ENCODE measurements around the gene DLG2. TPM values are rescaled to one million over a fixed set of nuclear protein-coding genes. Genes with fewer than 3 reads are reported as not detected.

DLG2 gene
- total RNA-seq, 1 experiment from 2014 or later: 2.3 TPM

DNA sequence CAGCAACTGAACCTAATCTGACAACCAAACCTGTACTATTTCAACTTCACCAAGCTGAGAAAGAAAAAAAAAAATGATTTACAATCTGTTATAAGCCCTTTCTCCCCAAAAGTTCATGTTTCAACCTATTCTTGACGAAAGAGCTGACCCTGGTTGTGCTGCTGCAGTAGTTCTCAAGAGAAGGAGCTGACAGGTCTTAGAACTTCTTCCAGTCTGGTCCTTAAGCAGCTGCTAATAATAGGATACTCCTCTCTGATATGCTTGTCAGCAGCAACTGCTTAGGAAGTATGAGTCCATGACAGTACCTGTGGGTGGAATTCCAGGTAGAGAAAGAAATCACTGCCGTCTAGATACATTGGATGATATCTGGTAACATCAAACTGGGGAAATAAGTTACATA lies 1605.9 kb downstream of the DLG2 start:
- no peak for DNase-seq (ENCODE audit: low read depth)

DNA sequence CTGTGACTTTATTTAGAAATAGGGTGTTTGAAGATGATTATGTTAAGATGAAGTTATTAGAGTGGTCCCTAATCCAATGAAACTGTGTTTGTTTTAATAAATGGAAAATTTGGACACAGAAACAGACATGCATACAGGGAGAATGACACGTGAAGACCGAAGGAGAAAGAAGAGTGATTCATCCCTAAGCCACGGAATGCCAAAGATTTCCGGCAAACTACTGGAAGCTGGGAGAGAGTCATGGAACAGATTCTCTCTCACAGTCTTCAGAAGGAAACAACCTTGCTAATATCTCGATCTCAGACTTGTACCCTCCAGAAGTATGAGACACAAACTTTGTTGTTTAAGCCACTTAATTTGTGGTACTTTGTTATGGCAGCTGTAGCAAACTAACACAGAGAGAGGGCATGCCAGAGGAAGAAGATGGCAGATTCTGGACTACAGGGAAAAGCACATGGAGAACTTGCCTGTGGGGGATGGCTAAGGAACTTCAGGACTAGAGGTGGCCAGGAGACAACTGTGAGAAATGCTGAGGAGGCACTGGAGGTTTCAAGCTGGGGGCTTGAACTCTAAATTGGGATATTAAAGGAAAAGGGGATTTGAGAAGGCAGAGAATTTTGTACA lies 1607.5 kb downstream of the DLG2 start:
- no peak for DNase-seq (ENCODE audit: low read depth)

DNA sequence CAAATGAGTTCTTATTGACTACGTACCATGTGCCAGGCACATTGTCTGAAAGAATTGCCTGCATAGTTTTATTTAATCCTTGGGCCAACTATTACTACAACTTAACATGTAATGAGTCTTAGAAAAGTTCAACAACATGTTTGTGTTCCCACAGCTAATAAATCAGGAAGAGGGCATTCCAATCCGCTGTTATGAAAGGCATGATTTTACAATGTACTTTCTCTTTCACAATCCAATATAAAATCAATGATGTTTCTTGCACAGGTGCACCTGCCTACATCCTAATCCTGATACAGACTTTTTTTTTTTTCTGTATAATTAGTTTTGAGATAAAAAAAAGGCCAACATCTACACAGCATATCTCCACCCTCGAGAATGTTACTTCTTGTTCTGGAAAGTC lies 1612.6 kb downstream of the DLG2 start:
- DNase-seq (ENCODE audit: low read depth): no peak

DNA sequence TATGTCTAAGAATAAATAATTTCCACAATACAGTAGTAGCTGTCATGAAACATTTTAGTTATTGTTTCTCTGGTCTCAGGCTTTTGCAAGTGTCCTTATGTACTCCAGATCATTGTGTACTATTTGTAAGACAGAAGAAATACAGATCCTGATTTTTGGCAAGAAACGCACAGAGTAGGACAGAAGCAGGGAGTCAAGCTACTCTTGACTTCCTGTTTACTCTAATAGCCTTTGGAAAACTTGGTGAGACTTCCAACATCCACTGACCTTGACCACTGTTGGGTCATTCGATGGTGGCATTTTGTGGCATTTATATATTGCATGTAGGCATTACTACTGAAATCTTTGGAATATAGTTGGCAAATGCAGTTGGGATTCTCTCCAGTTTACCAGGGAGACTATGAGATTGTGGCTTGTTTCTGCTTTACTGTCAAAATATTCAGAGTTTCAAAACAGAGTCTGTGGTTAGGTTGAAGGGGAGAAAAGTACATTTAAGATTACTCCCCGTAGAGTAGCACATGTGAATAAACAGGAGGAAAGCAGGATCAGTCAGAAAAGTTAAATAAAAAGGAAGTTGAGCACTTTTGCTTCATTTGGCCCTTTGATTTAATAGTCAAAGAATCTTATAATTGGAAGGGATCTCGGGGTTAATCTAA lies 1614.8 kb downstream of the DLG2 start:
- DNase-seq (ENCODE audit: low read depth): no peak

DNA sequence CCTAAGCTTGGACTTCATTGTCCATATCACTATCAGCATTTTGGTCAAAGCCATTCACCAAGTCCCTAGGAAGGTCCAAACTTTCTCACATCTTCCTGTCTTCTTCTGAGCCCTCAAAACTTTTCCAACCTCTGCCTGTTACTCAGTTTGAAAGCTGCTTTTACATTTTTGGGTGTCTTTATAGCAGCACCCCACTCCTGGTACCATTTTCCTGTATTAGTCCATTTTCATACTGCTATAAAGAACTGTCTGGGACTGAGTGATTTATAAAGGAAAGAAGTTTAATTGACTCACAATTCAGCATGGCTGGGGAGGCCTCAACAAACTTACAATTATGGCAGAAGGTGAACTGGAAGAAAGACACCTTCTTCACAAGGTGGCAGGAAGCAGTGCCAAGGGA lies 1624.0 kb downstream of the DLG2 start:
- no peak for DNase-seq (ENCODE audit: low read depth)

DNA sequence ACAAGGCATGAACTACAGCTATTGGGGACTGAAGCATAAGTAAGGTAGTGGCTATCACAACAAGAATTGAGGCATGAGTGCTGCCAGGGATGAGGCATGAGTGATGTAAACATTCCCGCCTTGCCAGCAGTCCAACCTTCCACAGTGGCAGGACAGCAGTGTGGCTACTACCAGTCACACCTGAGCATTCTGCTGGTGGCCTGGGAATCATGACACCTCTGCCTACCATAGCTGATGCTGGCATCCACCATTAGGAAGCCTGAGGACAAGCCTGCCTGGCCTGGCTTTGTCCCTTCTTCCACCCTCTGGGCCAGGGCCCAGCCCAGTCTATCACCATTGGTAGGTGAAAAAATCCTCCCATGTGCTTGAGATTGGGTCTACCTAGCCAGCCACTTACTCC lies 1628.2 kb downstream of the DLG2 start:
- DNase-seq (ENCODE audit: low read depth): no peak

DNA sequence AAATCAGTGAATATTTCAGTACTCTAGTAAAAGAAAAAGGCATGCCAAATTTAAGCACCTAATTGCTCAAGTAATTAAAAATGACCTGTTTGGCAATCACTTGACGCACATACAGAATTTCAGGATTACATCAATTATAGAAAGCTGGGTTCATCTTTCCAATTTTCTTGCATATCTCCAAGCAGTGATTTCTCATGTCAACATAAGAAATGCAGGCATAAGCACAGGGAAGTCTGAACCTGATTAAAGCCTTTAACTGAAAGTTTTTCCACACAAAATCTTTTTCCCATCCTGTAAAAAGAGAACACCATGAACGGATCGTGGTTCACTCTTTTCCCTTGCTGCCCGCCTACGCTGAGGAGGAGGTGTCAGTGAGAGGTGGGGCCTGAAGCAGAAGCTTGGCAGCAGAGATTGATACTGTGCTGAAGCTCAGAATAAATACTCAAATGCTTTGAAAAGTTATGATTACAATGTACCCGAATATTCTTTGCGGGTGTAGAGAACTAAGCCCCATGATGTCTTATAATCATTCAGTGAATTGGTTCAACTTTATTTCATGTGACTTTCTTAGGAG lies 1636.9 kb downstream of the DLG2 start:
- no peak for DNase-seq (ENCODE audit: low read depth)

DNA sequence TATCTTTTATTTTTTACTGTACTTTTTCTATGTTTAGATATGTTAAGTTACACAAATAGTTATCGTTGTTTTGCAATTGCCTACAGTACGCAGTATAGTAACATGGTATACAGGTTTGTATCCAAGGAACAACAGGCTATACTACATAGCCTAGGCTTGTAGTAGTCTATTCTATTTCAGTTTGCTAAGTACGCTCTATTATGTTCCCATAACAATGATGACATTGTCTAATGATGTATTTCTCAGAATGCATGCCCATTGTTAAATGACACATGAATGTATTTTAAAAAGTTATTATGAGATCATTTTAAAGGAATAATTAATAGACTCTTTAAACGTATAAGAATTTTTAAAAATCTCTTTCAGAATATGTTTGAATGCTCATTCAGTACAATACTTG lies 1644.3 kb downstream of the DLG2 start:
- DNase-seq (ENCODE audit: low read depth): no peak

DNA sequence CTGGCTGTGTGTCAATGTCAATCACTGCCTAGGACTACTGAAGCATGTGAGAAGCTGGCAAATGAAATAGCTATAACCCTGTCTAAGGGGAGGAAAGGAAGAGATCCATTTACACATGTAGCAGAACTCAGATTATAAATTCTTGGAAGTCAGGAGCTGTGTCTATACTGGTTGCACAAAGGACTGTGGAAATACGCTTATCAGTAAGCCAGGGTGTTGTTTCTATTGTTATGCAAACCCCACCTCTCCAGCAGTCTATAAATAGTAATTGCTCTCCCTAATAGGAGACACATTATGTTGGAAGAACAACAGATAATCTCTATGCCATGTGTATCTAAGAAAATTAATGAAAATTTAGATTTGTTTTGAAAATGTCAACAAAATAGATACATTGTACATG lies 1647.6 kb downstream of the DLG2 start:
- no peak for DNase-seq (ENCODE audit: low read depth)

DNA sequence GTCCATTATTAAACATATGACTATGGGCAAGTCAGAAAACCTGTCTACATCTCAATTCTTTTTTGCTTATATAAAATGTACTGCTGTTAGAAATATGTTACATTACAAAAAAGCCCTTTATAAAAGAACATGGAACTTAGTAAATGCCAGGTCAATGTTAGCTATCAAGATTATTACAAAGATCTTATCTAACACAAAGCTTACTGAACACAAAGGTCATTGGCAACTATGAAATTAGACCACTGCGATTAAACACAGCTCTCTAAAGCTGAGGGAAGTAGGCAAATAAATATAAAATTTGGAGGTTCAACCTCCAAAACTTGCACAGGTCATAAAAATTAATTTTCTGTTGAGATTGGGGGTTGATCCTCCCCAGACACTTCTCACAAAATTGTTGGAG lies 1648.2 kb downstream of the DLG2 start:
- DNase-seq (ENCODE audit: low read depth): no peak

DNA sequence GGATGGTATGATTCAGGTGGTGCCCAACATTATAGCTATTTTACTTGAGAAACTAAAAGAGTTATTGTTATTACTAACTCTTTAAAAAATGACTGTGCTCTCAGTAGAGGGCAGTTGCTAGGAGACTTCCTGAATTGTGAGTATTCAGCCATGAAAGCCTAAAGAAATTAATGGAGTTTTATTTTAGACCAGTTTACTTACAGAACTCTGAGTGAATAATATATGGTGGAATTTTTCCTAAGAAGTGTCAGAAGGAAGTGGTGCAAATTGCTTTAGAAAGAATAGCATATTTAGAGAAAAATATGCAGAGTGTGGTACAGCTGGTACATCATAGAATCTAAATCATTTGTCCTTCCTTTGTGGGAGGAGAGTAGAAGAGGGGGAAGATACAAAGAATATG lies 1651.1 kb downstream of the DLG2 start:
- DNase-seq (ENCODE audit: low read depth): no peak

DNA sequence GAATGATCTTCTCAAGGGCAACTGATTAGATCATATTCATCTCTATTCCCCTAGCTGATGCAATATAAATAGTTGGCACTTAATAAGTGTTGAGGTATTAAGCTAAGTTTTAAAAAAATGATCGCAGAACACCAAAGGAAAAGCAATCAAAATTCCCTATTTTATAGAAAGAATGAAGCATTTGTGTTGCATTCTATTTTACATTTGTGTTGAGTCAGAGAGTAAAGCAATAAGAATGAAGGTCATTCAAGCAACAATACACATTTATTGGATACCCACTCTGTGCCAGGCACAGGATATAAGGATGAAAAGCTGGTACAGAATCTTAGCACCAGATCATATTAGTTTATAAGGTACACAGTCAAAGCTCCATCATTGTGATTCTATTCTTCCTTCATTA lies 1654.6 kb downstream of the DLG2 start:
- DNase-seq (ENCODE audit: low read depth): no peak

DNA sequence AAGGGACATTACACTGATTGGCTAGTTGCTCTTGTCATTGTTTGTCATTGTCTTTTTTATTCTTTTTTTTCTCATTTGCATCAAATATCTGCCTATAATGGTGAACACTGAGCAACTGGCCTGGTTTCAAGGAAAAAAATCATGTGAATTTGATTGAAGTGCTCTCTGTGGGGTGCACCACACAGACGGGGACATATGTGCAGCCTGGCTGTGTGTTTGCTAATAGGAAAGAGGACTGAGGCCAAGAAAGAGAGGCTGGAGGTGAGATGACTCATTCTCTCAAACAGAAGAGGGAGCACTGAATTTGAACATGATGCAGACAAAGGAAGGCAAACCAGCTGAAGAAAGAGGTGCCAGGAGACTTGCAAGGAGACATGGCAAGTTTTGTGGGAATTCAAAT lies 1656.1 kb downstream of the DLG2 start:
- DNase-seq (ENCODE audit: low read depth): no peak

DNA sequence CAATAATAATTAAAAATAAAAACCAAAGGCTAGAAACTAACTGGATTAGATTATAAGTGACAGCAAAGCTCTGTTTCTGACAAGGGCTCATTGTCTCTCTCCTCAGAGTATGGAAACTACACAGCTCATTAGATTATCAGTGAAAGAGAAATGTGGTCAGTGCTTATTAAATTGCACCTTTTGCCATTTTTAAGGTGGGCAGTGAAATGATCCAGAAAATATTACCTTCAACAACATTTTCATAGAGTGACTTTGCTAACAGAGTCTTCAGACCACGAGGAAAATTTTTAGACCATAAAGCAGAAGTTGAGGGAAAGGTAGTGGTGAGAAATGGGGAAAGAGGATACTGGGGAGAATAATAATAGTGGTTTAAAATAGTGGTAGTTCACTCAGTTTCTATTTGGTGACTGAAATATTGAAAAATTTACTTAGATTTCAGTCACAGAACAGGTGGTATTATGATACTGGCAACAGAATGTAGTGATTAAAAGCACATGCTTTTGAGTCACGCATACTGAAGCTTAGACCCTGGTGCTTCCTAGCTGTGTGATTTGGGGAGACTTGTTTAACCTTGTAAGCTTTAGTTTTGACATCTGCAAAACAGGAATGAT lies 1657.0 kb downstream of the DLG2 start:
- DNase-seq (ENCODE audit: low read depth): no peak

DNA sequence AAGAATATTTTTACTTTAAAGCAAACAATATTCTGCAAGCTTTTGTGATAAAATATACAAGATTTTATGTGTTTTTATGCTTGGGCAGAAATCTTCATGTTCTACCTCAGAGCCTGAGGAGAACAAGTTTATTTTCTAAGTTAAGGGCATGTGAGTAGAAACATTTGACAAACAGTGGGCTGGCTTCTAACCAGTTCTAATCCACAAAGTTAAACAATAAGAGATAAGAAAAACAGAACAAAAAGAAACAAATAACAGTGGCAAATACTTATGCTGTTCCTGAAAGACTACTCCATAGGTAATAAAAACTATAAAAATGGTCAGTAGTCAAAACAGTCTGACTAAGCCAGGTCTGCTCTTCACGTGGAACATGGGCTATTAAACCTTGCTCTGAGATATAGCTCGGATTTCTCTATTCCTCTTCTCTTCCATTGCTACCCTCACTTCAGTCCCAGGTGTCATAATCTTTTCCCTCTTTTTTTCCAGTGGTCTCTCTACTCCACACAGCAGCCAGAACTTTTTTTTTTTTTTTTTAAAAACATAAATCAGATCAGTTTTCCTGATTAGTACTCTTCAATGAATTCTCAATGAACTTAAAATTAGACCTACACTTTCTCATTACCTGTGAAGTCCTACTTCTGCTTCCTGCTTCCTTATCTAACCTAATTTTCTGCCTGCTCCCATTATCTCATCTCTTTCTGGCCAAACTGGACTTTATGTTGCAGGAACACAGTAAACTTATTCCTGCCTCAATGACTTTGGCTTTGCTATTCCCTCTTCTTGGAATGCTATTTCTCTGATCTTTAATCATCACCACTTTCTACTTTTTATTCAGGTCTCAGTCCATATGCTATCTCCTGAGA lies 1669.9 kb downstream of the DLG2 start:
- DNase-seq (ENCODE audit: low read depth): no peak

DNA sequence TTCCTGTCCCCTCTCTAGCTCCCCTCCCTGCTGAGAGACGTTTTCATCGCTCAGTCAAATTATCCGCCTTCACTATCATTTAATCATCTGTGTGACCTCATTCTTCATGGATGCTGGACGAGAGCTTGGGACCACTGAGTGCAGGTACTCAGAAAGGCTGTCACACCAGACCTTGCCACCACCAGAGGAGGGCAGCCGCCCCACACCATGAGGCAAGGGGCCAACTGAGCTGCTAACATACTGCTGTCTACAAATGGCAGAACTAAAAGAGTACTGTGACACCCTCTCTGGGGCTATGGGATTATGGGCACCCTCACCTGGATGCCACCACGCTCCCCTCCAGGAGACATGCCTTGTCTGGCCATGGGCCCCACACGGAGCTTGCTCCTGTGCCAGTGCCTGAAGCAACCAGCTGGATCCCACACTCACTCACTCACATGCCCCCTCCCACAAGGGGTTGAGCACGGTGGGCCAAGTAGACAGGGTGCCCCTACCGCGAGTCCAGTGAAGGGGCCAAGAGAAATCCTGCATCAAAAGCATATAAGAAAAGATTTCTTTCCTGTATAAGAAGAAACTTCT lies 1670.9 kb downstream of the DLG2 start:
- DNase-seq (ENCODE audit: low read depth): no peak

DNA sequence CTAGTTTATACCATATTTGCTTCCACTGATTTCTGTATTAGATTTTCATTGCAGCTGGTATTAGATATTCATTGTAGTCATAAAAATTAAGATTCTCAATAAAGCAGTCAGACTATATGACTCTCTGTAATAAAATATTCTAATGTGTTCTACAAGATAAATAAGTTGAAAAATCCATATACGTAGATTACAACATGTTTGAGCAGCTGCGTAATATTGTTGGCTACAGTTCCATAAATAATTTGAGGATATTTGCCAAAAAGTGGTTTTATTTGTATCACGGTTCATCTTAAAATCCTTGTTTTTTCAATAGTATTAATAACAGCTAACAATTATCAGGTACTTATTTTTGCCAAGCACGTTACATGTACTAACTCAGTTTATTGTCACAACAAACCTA lies 1672.4 kb downstream of the DLG2 start:
- no peak for DNase-seq (ENCODE audit: low read depth)

DNA sequence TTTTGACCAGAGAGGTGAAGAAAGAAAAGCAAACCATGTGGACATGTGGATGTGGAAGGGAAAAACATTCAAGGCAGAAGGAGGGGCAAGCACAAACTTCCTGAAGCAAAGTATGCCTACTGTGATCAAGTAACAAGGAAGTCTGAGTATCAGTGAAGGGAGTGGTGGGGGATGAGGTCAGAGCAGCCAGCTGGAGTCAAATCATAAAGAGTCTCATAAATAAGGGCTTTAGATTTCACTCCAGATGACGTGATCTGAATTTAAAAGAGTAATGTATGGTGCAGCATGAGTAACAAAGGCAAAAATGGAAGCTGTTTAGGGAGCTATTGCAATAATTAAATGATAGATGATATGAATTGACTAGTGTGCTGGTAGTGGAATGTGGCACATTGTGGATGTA lies 1675.6 kb downstream of the DLG2 start:
- no peak for DNase-seq (ENCODE audit: low read depth)

DNA sequence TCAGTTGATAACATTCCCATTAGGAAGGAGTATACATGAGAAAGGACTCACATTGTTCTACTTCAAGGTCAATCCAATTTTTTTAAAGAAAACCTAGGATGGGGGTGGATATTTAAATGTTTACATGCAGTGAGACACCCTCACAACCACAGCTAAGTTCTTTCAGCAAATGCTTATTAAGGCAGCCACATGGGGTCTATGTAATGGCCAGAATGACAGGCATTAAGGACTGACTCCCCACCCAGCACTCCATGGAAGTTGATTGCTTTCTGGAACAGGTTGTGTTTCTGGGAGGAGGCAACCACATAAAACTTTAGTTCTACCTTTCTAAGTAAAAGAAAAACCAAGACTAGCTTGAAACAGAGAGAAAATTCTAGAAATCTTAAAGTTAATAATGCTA lies 1678.9 kb downstream of the DLG2 start:
- no peak for DNase-seq (ENCODE audit: low read depth)

DNA sequence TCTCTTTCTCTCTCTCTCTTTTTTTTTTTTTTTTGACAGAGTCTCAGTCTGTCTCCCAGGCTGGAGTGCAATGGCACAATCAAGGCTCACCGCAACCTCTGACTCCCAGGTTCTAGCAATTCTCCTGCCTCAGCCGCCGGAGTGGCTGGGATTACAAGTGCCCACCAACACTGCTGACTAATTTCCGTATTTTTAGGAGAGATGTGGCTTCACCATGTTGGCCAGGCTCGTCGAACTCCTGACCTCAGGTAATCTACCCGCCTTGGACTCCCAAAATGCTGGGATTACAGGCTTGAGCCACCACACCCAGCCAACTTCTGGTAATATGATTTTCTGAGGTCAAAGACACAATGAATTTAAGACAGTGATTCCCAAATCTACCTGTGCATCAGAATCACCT lies 1681.2 kb downstream of the DLG2 start:
- DNase-seq (ENCODE audit: low read depth): no peak

DNA sequence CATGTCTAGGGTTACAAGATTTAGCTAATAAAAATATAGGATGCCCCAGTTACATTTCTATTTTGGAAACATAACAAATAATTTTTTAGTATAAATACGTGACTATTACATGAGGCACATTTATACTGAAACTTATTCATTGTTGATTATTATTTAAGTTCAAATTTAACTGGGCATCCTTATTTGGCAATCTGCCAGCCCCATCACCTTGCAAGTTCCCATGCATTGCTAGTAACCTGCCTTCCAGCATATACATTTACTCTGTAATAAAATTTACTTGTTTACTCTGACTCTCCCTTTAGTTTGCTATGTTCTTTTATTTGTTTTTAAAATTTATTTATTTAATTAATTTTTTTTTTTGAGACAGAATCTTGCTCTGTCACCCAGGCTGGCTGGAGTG lies 1686.1 kb downstream of the DLG2 start:
- no peak for DNase-seq (ENCODE audit: low read depth)

DNA sequence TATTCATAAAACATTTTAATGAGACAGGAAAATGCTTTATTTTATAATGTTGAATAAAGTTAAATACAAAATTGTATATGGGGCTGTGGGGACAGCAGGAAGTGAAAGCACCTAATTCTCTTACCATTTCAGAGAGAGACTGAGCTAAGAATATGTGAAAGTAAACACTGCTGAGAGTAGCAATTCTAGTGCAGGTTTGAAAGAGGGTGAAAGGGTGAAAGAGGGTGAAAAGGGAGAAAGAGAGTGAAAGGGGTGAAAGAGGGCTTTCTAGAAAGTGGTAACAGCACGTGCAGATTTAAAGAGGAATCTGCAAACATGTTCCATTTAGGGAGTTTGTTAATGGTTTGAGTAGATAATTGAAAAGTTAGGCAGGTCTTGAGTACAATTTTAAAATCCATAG lies 1689.0 kb downstream of the DLG2 start:
- DNase-seq (ENCODE audit: low read depth): no peak
